ENCODE results near the gene ANO7.

DNA sequence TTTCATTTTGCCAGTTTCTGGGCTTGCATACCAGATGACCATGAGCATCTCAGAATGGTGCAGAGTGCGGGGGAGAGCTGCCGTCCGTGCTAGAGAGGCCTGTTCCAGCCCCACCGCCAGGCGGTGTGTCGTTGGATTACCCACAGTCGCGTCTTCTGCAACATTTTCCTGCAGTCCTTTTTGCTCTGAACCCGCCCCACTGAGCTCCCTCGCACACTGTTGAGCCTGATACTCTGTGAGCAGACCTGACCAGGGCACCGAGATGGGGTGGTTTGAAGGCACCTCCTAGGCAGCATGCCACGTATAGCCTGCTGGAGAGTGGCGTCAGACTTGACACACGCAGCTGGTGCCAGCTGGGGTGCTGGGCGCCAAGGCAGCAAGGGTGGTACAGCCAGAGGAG is 20.1 kb upstream of the ANO7 start:
- TF ChIP-seq, protein P1, sequence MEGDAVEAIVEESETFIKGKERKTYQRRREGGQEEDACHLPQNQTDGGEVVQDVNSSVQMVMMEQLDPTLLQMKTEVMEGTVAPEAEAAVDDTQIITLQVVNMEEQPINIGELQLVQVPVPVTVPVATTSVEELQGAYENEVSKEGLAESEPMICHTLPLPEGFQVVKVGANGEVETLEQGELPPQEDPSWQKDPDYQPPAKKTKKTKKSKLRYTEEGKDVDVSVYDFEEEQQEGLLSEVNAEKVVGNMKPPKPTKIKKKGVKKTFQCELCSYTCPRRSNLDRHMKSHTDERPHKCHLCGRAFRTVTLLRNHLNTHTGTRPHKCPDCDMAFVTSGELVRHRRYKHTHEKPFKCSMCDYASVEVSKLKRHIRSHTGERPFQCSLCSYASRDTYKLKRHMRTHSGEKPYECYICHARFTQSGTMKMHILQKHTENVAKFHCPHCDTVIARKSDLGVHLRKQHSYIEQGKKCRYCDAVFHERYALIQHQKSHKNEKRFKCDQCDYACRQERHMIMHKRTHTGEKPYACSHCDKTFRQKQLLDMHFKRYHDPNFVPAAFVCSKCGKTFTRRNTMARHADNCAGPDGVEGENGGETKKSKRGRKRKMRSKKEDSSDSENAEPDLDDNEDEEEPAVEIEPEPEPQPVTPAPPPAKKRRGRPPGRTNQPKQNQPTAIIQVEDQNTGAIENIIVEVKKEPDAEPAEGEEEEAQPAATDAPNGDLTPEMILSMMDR (IDR thresholded peaks at IDR 0.05), result no peak
- TF ChIP-seq POLR2A (IDR thresholded peaks at IDR 0.05), result no peak

Measured in sigmoid colon (tissue), 3 donors.